Measurements from ENCODE around the gene FBRSL1. TPM values are rescaled to one million over a fixed set of nuclear protein-coding genes. Genes with fewer than 3 reads are reported as not detected.

FBRSL1 gene
- total RNA-seq, 1 donor from 2014 or later = 58.7 TPM

DNA sequence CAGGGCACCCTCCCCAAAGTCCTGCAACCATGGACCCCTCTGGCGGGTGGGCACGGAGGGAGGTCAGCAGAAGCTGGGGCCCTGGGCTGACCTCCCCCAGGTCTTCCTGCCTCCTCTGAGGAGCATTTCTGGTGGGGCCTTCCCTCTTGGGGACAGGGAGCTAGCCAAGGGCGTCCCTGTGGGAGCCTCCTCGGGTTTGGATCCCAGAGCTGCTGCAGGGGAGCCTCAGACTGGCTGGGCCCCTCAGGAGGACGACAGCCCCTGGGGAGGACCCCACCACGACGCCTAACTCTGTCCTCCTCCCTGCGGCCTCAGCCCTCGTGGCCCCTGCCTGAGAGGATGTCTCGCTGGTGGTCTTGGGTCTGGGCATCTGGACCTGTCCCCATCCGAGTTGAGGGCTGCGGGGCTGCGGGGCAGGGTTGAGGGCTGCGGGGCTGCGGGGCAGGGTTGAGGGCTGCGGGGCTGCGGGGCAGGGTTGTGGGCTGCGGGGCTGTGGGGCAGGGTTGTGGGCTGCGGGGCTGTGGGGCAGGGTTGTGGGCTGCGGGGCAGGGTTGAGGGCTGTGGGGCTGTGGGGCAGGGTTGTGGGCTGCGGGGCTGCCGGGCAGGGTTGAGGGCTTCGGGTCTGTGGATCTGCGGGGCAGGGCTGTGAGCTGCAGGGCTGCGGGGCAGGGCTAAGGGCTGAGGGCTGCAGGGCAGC, 37.4 kb downstream of the FBRSL1 start:
- intact Hi-C loops (cut with micrococcal nuclease) = no loop called here
- H3K9me3 Mint-ChIP-seq = no peaks in the 10 kb centered on the region
- CTCF ChIA-PET = interaction anchor here (1.0 to 3.6 kb wide), 2 partner anchors 112 to 374 kb away, joined by 4 to 25 read pairs; no protein-coding TSS in a partner anchor

DNA sequence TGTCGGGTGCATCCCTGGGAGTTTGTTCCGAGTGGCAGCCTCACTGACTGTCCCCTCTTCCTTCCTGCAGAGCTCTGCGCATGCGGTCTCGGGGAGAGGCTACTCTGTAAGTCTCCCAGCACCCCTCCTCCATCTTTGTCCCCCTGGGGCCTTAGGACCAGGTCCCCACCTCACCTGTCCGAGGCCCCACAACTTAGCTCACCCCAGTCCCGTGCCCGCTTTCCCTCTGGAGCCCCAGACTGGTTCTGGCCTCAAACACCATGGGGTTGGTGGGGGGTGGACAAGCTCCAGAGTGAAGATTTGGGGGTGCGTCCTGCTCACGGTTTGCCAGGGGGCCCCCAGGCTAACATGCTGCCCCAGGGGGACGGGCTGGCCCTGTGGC, 37.9 kb downstream of the FBRSL1 start:
- Mint-ChIP-seq H3K27ac (no peak overlapping the region), H3K36me3 (ENCODE audit: low read depth) (peaks cover 4% of the 10 kb centered on the region), H3K4me1 (peaks cover 6% of the 10 kb centered on the region), H3K9me3 (no peaks in the 10 kb centered on the region), H3K4me3 (no peak overlapping the region), H3K27me3 (no peaks in the 10 kb centered on the region)
- TF ChIP-seq, protein P1, sequence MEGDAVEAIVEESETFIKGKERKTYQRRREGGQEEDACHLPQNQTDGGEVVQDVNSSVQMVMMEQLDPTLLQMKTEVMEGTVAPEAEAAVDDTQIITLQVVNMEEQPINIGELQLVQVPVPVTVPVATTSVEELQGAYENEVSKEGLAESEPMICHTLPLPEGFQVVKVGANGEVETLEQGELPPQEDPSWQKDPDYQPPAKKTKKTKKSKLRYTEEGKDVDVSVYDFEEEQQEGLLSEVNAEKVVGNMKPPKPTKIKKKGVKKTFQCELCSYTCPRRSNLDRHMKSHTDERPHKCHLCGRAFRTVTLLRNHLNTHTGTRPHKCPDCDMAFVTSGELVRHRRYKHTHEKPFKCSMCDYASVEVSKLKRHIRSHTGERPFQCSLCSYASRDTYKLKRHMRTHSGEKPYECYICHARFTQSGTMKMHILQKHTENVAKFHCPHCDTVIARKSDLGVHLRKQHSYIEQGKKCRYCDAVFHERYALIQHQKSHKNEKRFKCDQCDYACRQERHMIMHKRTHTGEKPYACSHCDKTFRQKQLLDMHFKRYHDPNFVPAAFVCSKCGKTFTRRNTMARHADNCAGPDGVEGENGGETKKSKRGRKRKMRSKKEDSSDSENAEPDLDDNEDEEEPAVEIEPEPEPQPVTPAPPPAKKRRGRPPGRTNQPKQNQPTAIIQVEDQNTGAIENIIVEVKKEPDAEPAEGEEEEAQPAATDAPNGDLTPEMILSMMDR (IDR thresholded peaks at IDR 0.05) = no peak
- ChIA-PET POLR2A (no interaction called here), CTCF (interaction anchor here (3.6 kb wide), 1 partner anchor 113 kb away, joined by 25 read pairs; no protein-coding TSS in a partner anchor)
- DNase-seq (no peak), ATAC-seq (ENCODE audit: low read depth) (no peak)
- intact Hi-C loops (cut with micrococcal nuclease) = no loop called here

More for the DNA sequence above, 37.4 kb downstream of the FBRSL1 start:
- Mint-ChIP-seq H3K4me3 (no peak overlapping the region), H3K4me1 (peaks cover 8% of the 10 kb centered on the region), H3K27ac (no peak overlapping the region), H3K36me3 (ENCODE audit: low read depth) (peaks cover 4% of the 10 kb centered on the region), H3K27me3 (no peaks in the 10 kb centered on the region)
- POLR2A ChIA-PET = no interaction called here
- no peak for DNase-seq
- no peak for ATAC-seq (ENCODE audit: low read depth)
- TF ChIP-seq, protein P1 (IDR thresholded peaks at IDR 0.05) = no peak

DNA sequence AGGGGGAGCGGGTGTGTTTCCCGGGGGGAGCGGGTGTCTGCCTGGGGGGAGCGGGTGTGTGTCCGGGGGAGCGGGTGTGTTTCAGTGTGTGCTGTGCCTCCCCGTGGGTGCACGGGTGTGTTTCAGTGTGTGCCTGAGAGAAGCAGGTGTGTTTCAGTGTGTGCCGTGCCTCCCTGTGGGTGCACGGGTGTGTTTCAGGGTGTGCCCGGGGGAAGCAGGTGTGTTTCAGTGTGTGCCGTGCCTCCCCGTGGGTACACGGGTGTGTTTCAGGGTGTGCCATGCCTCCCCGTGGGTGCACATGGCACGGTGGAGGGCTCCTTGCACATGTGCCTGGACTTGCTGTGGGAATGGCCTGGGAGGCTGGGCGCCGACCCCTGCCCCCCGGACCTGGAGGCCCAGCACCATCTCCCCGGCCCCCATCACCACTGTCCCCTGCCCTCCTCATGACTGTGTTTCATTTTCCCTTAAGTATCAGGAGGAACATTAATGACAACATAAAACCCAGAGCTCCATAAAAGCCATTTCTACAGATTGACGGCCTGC, 38.7 kb downstream of the FBRSL1 start:
- ChIA-PET CTCF (interaction anchor here (1.7 to 3.6 kb wide), 2 partner anchors 113 to 114 kb away, joined by 5 to 25 read pairs; no protein-coding TSS in a partner anchor), POLR2A (no interaction called here)
- no peak for DNase-seq
- TF ChIP-seq, protein P1 (IDR thresholded peaks at IDR 0.05) = no peak
- Mint-ChIP-seq H3K27ac (no peak overlapping the region), H3K4me3 (no peak overlapping the region), H3K36me3 (ENCODE audit: low read depth) (peaks cover 4% of the 10 kb centered on the region), H3K27me3 (no peaks in the 10 kb centered on the region), H3K9me3 (no peaks in the 10 kb centered on the region), H3K4me1 (peaks cover 3% of the 10 kb centered on the region)
- intact Hi-C loops (cut with micrococcal nuclease) = no loop called here
- no peak for ATAC-seq (ENCODE audit: low read depth)

DNA sequence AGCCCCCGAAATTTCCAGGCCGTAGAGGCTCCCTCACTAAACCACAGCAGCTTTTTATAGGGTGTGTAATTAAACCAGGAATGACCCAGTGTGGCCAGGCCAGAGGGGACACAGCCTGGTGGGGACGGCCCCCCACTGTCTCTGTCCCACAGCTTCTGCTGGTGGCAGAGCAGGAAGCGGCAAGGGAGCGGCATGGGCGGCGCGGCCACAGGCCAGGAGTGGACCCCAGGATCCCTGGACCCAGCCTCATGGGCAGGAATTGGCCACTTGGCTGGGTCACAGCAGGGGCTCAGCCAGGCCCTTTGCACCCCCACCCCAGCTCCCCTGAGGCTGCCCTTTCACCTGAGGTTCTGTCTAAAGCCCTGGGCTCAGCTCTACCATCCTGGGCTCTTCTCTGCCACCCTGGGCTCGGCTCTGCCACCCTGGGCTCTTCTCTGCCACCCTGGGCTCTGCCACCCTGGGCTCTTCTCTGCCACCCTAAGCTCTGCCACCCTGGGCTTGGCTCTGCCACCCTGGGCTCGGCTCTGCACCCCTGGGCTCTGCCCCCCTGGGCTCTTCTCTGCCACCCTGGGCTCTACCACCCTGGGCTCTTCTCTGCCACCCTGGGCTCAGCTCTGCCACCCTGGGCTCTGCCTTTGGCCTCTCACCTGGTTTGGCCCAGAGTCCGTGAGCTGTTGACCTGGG, 39.3 kb downstream of the FBRSL1 start:
- TF ChIP-seq, protein P1 (IDR thresholded peaks at IDR 0.05) = no peak
- Mint-ChIP-seq H3K36me3 (ENCODE audit: low read depth) (peaks cover 4% of the 10 kb centered on the region), H3K4me1 (no peaks in the 10 kb centered on the region), H3K27me3 (no peaks in the 10 kb centered on the region), H3K27ac (no peak overlapping the region), H3K9me3 (no peaks in the 10 kb centered on the region), H3K4me3 (no peak overlapping the region)
- CTCF ChIA-PET = interaction anchor here (1.7 kb wide), 1 partner anchor 114 kb away, joined by 5 read pairs; no protein-coding TSS in a partner anchor
- DNase-seq (no peak), ATAC-seq (ENCODE audit: low read depth) (no peak)
- POLR2A ChIA-PET = no interaction called here
- intact Hi-C loops (cut with micrococcal nuclease) = no loop called here

DNA sequence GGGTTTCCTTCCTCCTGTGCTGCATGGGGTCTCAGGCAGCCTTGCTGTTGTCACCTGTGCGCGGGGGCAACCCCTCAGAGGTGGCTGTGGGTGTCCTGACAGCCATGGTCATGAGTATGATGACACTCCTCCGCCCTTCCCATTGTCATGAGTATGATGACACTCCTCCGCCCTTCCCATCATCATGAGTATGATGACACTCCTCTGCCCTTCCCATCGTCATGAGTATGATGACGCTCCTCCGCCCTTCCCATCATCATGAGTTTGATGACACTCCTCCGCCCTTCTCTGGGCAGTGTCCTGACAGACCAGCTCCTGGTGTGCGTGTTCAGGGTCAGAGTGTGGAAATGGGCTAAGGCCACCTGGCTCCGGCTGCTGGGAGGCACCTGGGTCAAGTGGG, 40.0 kb downstream of the FBRSL1 start:
- intact Hi-C loops (cut with micrococcal nuclease) = no loop called here
- DNase-seq (no peak), ATAC-seq (ENCODE audit: low read depth) (no peak)
- no peaks in the 10 kb centered on the region for H3K9me3 Mint-ChIP-seq
- TF ChIP-seq, protein P1 (IDR thresholded peaks at IDR 0.05) = no peak
- H3K4me1 Mint-ChIP-seq = no peaks in the 10 kb centered on the region
- no peak overlapping the region for H3K27ac Mint-ChIP-seq
- no peak overlapping the region for H3K4me3 Mint-ChIP-seq
- POLR2A ChIA-PET = no interaction called here
- H3K27me3 Mint-ChIP-seq = no peaks in the 10 kb centered on the region
- CTCF ChIA-PET = interaction anchor here (1.7 kb wide), 1 partner anchor 114 kb away, joined by 5 read pairs; no protein-coding TSS in a partner anchor
- H3K36me3 Mint-ChIP-seq (ENCODE audit: low read depth) = peaks cover 5% of the 10 kb centered on the region
